NCI-H146 treated with DMSO at 0.1 percent for 48 hours (cell line): ENCODE data around the gene RBM33.
"Not testable (repeated sequence)": the region's sequence is repeated elsewhere in the genome, so short reads cannot be mapped to it uniquely, and the experiment has no call there.

Source experiments
- DNase-seq: peaks from one replicate; lab custom pipeline; 2025; ENCODE audit not compliant: unreplicated experiment; lab: John Stamatoyannopoulos, UW

Gene RBM33

DNA sequence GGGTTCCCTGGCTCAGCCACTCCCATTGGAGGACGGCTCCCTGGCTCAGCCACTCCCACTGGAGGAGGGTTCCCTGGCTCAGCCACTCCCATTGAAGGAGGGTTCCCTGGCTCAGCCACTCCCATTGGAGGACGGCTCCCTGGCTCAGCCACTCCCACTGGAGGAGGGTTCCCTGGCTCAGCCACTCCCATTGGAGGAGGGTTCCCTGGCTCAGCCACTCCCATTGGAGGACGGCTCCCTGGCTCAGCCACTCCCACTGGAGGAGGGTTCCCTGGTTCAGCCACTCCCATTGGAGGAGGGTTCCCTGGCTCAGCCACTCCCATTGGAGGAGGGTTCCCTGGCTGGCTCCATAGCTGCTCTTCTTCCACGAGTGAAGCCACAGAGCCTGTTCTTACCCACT, 173.1 kb downstream of the RBM33 start:
- DNase-seq = not testable (repeated sequence)

GRCh38 chr7:155818154-155818819, 173.8 kb downstream of the RBM33 start:
- no peak for DNase-seq

GRCh38 chr7:155818820-155819168, 174.3 kb downstream of the RBM33 start:
- DNase-seq = no peak

- no peak for DNase-seq
Observed at GRCh38 chr7:155819186-155819585, 174.7 kb downstream of the RBM33 start.

- DNase-seq = no peak
Observed at GRCh38 chr7:155820246-155820645, 175.8 kb downstream of the RBM33 start.

- no peak for DNase-seq
Observed at GRCh38 chr7:155820788-155821187, 176.3 kb downstream of the RBM33 start.

- DNase-seq = no peak
Observed at GRCh38 chr7:155821851-155822250, 177.4 kb downstream of the RBM33 start.

DNA sequence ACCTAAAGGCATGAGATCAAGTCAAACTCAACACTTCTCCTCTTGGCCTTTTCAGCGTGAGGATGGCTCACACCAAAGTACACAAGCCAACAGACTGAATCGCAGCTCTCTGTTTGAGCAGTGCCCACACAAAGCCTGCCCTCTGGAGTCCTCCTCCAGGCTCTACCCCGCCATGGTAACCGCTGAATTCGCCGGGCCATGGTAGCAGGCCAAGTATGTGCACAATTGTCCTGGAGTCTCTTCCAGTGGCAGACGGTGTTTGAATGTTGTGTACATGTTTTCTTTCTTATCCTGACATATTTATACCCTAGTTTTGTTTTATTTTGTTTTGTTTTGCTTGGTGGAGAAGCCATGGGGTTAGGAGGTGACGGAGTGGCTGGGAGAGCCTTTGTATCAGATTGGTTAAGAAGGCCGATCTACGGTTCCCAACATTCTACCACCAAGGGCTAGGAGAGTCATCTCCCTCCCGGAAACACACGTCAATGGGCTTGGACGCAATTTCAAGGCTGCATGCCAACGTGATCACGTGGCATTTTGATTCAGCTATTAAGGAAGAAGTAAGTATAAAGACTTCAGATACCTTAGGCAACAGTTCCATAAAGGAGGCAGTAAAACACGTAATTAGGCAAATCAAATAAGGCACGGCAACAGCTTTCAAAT, 179.9 kb downstream of the RBM33 start:
- DNase-seq = no peak

GRCh38 chr7:155825336-155825735, 180.9 kb downstream of the RBM33 start:
- DNase-seq = no peak

GRCh38 chr7:155829796-155830470, 185.5 kb downstream of the RBM33 start:
- no peak for DNase-seq
